A673 (cell line): Measurements from ENCODE around the gene ATXN7L3B. TPM values are rescaled to one million over a fixed set of nuclear protein-coding genes. Genes with fewer than 3 reads are reported as not detected.

Experiments used
- BruUV-seq: library from RNA; stranded (reverse); fragments of 400-500 nt; replicated peaks from 2 replicates; lab custom pipeline; 2021; lab: Mats Ljungman, UMichigan
- CTCF ChIA-PET: fragments of 300-600 bp; sonication (Branson Sonifier 250); formaldehyde crosslinking; loops from one replicate; lab custom pipeline; 2022; ENCODE audit warnings: antibody characterized with exemption; lab: Charles Lee
- POLR2A ChIA-PET: fragments of 300-600 bp; sonication (Branson Sonifier 250); formaldehyde crosslinking; loops from one replicate; lab custom pipeline; 2022; ENCODE audit warnings: antibody characterized with exemption; ENCODE audit not compliant: low non-redundant PET; lab: Charles Lee
- DNase-seq: peaks from one replicate; pipeline ENCODE4 v3.0.0-alpha.2; 2015; ENCODE audit warnings: low spot score
- H3K27ac ChIP-seq: fragments of 200-600 bp; sonication (generic); 2 replicates; pipeline ENCODE4 v1.5.1; 2016; ENCODE audit warnings: mixed run types, low read depth, mild to moderate bottlenecking, mixed read lengths, antibody characterized with exemption, low read length; ENCODE audit not compliant: poor library complexity, severe bottlenecking
- H3K27me3 ChIP-seq: fragments of 200-600 bp; sonication (generic); replicated peaks from 2 replicates; pipeline ENCODE4 v1.6.1; 2017; ENCODE audit warnings: mixed run types, low read depth, mild to moderate bottlenecking, mixed read lengths, antibody characterized with exemption, low read length; ENCODE audit not compliant: insufficient read depth, poor library complexity
- H3K36me3 ChIP-seq: fragments of 200-600 bp; sonication (generic); 2 replicates; pipeline ENCODE4 v1.6.1; 2016; ENCODE audit warnings: mixed run types, mild to moderate bottlenecking, mixed read lengths, antibody characterized with exemption, low read length; ENCODE audit not compliant: insufficient read depth, poor library complexity, severe bottlenecking
- H3K4me1 ChIP-seq: fragments of 200-600 bp; sonication (generic); 2 replicates; pipeline ENCODE4 v1.6.1; 2017; ENCODE audit warnings: mixed run types, mild to moderate bottlenecking, mixed read lengths, antibody characterized with exemption, low read length; ENCODE audit not compliant: insufficient read depth, poor library complexity, severe bottlenecking
- H3K4me3 ChIP-seq: fragments of 200-600 bp; sonication (generic); 2 replicates; pipeline ENCODE4 v1.5.1; 2016; ENCODE audit warnings: low read depth, mixed run types, mild to moderate bottlenecking, mixed read lengths, low read length; ENCODE audit not compliant: poor library complexity, severe bottlenecking
- H3K9me3 ChIP-seq: fragments of 200-600 bp; sonication (generic); 2 replicates; pipeline ENCODE4 v1.6.1; 2016; ENCODE audit warnings: mixed run types, low read depth, mild to moderate bottlenecking, mixed read lengths, antibody characterized with exemption, low read length; ENCODE audit not compliant: poor library complexity, severe bottlenecking
- EZH2 ChIP-seq: fragments of 200-600 bp; sonication (generic); IDR thresholded peaks from 2 replicates; pipeline ENCODE4 v1.6.1; 2017; ENCODE audit warnings: borderline replicate concordance, low read depth, mild to moderate bottlenecking, mixed read lengths, antibody characterized with exemption, low read length; ENCODE audit not compliant: poor library complexity, severe bottlenecking
- intact Hi-C: fragments of 100-400 bp; cut with micrococcal nuclease; formaldehyde crosslinking; loops from one replicate; pipeline ENCODE4 v1.10.0; 2022; ENCODE audit not compliant: unreplicated experiment
- total RNA-seq: library from RNA; stranded (reverse); gene quantifications from 2 replicates; pipeline ENCODE4 v1.2.3, GENCODE V29; 2021
- TF ChIP-seq, protein P1 (sequence below): fragments of 300-800, 200-600 bp; sonication (generic); conservative IDR thresholded peaks from 2 replicates; pipeline ENCODE4 v1.5.1; 2017; ENCODE audit warnings: low read depth, mild to moderate bottlenecking, antibody characterized with exemption, low read length, moderate library complexity, mixed read lengths

Gene ATXN7L3B
- total RNA-seq, 1 experiment from 2014 or later: 42.2 TPM

DNA sequence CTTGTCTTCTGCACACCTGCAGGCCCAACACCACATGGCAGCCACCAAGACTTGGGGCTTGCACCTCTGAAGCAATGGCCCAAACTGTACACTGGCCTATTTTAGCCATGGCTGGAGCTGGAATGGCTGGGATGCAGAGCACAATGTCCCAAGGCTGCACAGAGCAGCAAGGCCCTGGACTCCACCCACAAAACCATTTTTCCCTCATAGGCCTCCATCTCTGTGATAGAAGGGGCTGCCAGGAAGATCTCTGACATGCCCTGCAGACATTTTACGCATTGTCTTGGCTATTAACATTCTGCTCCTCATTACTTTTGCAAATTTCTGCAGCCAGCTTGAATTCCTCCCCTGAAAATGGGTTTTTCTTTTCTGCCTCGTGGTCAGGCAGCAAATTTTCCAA lies 22.1 kb downstream of the ATXN7L3B start:
- H3K27me3 ChIP-seq: no peaks in the 10 kb centered on the region
- CTCF ChIA-PET: no interaction called here
- POLR2A ChIA-PET: interaction anchor here (0.6 kb wide), 1 partner anchor 1368 kb away, joined by 4 read pairs; no protein-coding TSS in a partner anchor
- BruUV-seq: no TSS peak
- no peak for DNase-seq
- H3K4me1 ChIP-seq: no peaks in the 10 kb centered on the region
- H3K4me3 ChIP-seq: no peak overlapping the region
- H3K27ac ChIP-seq: no peak overlapping the region
- H3K36me3 ChIP-seq: no peaks in the 10 kb centered on the region
- TF ChIP-seq, protein P1, sequence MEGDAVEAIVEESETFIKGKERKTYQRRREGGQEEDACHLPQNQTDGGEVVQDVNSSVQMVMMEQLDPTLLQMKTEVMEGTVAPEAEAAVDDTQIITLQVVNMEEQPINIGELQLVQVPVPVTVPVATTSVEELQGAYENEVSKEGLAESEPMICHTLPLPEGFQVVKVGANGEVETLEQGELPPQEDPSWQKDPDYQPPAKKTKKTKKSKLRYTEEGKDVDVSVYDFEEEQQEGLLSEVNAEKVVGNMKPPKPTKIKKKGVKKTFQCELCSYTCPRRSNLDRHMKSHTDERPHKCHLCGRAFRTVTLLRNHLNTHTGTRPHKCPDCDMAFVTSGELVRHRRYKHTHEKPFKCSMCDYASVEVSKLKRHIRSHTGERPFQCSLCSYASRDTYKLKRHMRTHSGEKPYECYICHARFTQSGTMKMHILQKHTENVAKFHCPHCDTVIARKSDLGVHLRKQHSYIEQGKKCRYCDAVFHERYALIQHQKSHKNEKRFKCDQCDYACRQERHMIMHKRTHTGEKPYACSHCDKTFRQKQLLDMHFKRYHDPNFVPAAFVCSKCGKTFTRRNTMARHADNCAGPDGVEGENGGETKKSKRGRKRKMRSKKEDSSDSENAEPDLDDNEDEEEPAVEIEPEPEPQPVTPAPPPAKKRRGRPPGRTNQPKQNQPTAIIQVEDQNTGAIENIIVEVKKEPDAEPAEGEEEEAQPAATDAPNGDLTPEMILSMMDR: no peak
- no peak for TF ChIP-seq EZH2
- intact Hi-C loops: no loop called here
- no peaks in the 10 kb centered on the region for H3K9me3 ChIP-seq

DNA sequence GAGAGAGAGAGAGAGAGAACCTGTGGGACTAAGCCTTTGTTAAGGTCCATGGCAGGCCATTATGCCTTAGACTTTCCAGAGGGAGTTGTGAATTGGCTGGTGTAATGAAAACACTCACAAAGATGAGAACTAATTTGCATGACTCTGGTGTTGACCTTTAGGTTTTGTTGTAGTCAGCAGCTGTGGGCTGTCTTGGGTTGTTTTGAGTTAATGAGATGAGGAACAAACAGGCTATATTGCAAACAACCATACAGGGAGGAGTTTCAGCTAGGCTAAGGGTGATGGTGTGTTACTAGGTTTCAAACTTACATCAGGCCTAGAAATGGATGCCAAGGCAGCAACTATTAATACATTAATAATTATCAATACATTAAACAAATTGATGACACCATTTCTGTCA lies 26.3 kb downstream of the ATXN7L3B start:
- Histone ChIP-seq H3K27ac (no peak overlapping the region), H3K27me3 (no peaks in the 10 kb centered on the region), H3K4me1 (no peaks in the 10 kb centered on the region), H3K36me3 (no peaks in the 10 kb centered on the region), H3K4me3 (no peak overlapping the region), H3K9me3 (no peaks in the 10 kb centered on the region)
- DNase-seq: no peak
- POLR2A ChIA-PET: no interaction called here
- TF ChIP-seq, protein P1: no peak
- no peak for TF ChIP-seq EZH2
- intact Hi-C loops: no loop called here
- CTCF ChIA-PET: no interaction called here
- no TSS peak for BruUV-seq

DNA sequence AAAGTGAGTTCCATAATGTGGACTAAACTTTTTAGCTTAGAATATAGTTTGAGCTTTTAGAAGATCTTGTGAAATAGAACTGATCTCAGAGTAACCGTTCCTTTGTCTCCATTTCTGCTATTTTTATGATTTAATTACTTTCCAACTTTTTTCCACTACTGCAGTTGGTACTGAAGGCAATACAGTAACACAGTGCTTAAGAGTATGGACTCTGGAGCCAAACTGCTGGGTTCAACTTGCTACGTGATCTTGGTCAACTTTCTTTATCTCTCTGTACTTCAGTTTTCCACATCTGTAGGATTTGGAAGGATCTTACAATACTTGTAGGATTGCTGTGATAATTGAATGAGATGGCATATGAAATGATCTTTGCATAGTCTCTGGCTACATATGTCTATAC lies 40.9 kb downstream of the ATXN7L3B start:
- Histone ChIP-seq H3K27me3 (no peaks in the 10 kb centered on the region), H3K9me3 (no peaks in the 10 kb centered on the region), H3K27ac (no peak overlapping the region), H3K36me3 (no peaks in the 10 kb centered on the region), H3K4me3 (no peak overlapping the region), H3K4me1 (no peaks in the 10 kb centered on the region)
- ChIA-PET CTCF (no interaction called here), POLR2A (no interaction called here)
- TF ChIP-seq EZH2: no peak
- TF ChIP-seq, protein P1: no peak
- no TSS peak for BruUV-seq
- intact Hi-C loops: no loop called here
- no peak for DNase-seq
